Measurements from ENCODE around the gene RAB28.

GRCh38 chr4:13396161-13396560 lies 88.0 kb downstream of the RAB28 start:
- TF ChIP-seq POLR2AphosphoS5 (IDR thresholded peaks at IDR 0.05; ENCODE audit: low read depth, low read length) (no peak), FOXP2 (optimal IDR thresholded peaks at IDR 0.05; ENCODE audit: borderline replicate concordance, extremely low read depth, extremely low read length, insufficient read depth) (no peak), REST (IDR thresholded peaks at IDR 0.05; ENCODE audit: insufficient read depth in 1 of 2, low read depth in 2 of 2, low read length in 2 of 2) (no peak)
